A673 (cell line): ENCODE data around the gene CIB2. TPM values are rescaled to one million over a fixed set of nuclear protein-coding genes. Genes with fewer than 3 reads are reported as not detected.

Experiments used
- Bru-seq: library from RNA; stranded (reverse); fragments of 400-500 nt; gene quantifications from one replicate; lab custom pipeline; 2021; lab: Mats Ljungman, UMichigan
- BruChase-seq, 2 experiments: library from RNA; stranded (reverse); fragments of 400-500 nt; gene quantifications; one replicate each; lab custom pipeline; 2021; lab: Mats Ljungman, UMichigan
- BruUV-seq: library from RNA; stranded (reverse); fragments of 400-500 nt; replicated peaks from 2 replicates; lab custom pipeline; 2021; lab: Mats Ljungman, UMichigan
- CTCF ChIA-PET: fragments of 300-600 bp; sonication (Branson Sonifier 250); formaldehyde crosslinking; loops from one replicate; lab custom pipeline; 2022; ENCODE audit warnings: antibody characterized with exemption; lab: Charles Lee
- POLR2A ChIA-PET: fragments of 300-600 bp; sonication (Branson Sonifier 250); formaldehyde crosslinking; loops from one replicate; lab custom pipeline; 2022; ENCODE audit warnings: antibody characterized with exemption; ENCODE audit not compliant: low non-redundant PET; lab: Charles Lee
- DNase-seq: peaks from one replicate; pipeline ENCODE4 v3.0.0-alpha.2; 2015; ENCODE audit warnings: low spot score
- H3K27ac ChIP-seq: fragments of 200-600 bp; sonication (generic); 2 replicates; pipeline ENCODE4 v1.5.1; 2016; ENCODE audit warnings: mixed run types, low read depth, mild to moderate bottlenecking, mixed read lengths, antibody characterized with exemption, low read length; ENCODE audit not compliant: poor library complexity, severe bottlenecking
- H3K27me3 ChIP-seq: fragments of 200-600 bp; sonication (generic); replicated peaks from 2 replicates; pipeline ENCODE4 v1.6.1; 2017; ENCODE audit warnings: mixed run types, low read depth, mild to moderate bottlenecking, mixed read lengths, antibody characterized with exemption, low read length; ENCODE audit not compliant: insufficient read depth, poor library complexity
- H3K36me3 ChIP-seq: fragments of 200-600 bp; sonication (generic); 2 replicates; pipeline ENCODE4 v1.6.1; 2016; ENCODE audit warnings: mixed run types, mild to moderate bottlenecking, mixed read lengths, antibody characterized with exemption, low read length; ENCODE audit not compliant: insufficient read depth, poor library complexity, severe bottlenecking
- H3K4me1 ChIP-seq: fragments of 200-600 bp; sonication (generic); 2 replicates; pipeline ENCODE4 v1.6.1; 2017; ENCODE audit warnings: mixed run types, mild to moderate bottlenecking, mixed read lengths, antibody characterized with exemption, low read length; ENCODE audit not compliant: insufficient read depth, poor library complexity, severe bottlenecking
- H3K4me3 ChIP-seq: fragments of 200-600 bp; sonication (generic); 2 replicates; pipeline ENCODE4 v1.5.1; 2016; ENCODE audit warnings: low read depth, mixed run types, mild to moderate bottlenecking, mixed read lengths, low read length; ENCODE audit not compliant: poor library complexity, severe bottlenecking
- H3K9me3 ChIP-seq: fragments of 200-600 bp; sonication (generic); 2 replicates; pipeline ENCODE4 v1.6.1; 2016; ENCODE audit warnings: mixed run types, low read depth, mild to moderate bottlenecking, mixed read lengths, antibody characterized with exemption, low read length; ENCODE audit not compliant: poor library complexity, severe bottlenecking
- CTCF ChIP-seq: fragments of 300-800, 200-600 bp; sonication (generic); conservative IDR thresholded peaks from 2 replicates; pipeline ENCODE4 v1.5.1; 2017; ENCODE audit warnings: low read depth, mild to moderate bottlenecking, antibody characterized with exemption, low read length, moderate library complexity, mixed read lengths
- EZH2 ChIP-seq: fragments of 200-600 bp; sonication (generic); IDR thresholded peaks from 2 replicates; pipeline ENCODE4 v1.6.1; 2017; ENCODE audit warnings: borderline replicate concordance, low read depth, mild to moderate bottlenecking, mixed read lengths, antibody characterized with exemption, low read length; ENCODE audit not compliant: poor library complexity, severe bottlenecking
- intact Hi-C: fragments of 100-400 bp; cut with micrococcal nuclease; formaldehyde crosslinking; loops from one replicate; pipeline ENCODE4 v1.10.0; 2022; ENCODE audit not compliant: unreplicated experiment
- long read RNA-seq: library from polyadenylated mRNA; stranded (forward); transcript quantifications from one replicate; pipeline ENCODE4 v2.0.0, GENCODE V29; 2022
- total RNA-seq: library from RNA; stranded (reverse); gene quantifications from 2 replicates; pipeline ENCODE4 v1.2.3, GENCODE V29; 2021

Gene CIB2
- total RNA-seq (1.7 and 2.1 TPM in 2 replicates), Bru-seq, nascent RNA (percentile 22 among the genes with signal in this experiment), BruChase-seq, experiment 1, labeled RNA remaining after a 2-hour chase (percentile 22 among the genes with signal in this experiment), BruChase-seq, experiment 2, labeled RNA remaining after a 6-hour chase (percentile 17 among the genes with signal in this experiment)
- long read RNA-seq, partial matches to known transcripts: 0 of 3 reads
- long read RNA-seq, other reads (novel, unspliced or antisense): 1 of 3 reads

DNA sequence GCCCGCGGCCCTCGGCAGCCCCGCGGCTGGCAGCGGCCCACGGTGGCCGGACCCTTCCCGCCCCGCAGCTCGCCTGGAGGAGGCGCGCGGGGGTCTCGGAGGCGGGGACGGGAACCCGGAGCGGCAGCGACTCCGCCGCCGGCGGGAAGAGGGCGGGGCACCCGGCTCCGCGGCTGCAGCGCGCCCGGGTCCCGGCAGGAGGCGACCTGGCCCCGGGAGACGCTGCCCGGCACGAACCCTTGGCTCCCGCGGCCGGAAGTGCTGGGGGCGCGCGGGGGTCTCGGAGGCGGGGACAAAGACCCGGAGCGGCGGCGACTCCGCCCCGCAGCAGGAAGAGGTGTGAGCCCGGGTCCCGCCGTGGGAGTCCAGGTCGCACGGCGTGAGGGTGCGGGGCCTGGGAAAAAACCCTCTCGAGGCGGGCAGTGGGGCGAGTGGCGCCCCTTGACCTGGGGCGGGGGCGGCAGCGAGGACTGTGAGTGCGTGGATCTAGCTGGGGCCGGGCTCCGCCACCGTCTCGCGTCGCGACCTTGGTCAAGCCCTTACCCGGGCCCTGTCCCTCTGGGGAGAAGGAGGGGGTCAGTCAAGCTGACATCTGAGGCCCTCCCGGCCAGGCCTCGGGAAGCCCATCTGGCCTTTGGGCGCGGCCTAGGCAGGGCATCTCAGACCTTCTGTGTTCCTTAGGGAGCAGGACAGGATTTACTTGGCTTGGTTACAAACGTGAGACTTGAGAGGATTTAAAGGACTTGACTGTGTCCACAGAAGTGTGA is at the start of gene CIB2:
Gene CIB2 (minus strand): TSS at position 151 of the 767 bp plus-strand sequence. CDS start 230 bp downstream, outside the sequence.
- Histone ChIP-seq H3K9me3 (no peaks in the 10 kb centered on the region), H3K36me3 (no peaks in the 10 kb centered on the region), H3K4me3 (peak within 1 kb of the TSS; percentile 65), H3K27ac (peak within 1 kb of the TSS; percentile 60), H3K27me3 (no peaks in the 10 kb centered on the region), H3K4me1 (peaks cover 8% of the 10 kb centered on the region)
- CTCF ChIA-PET: interaction anchor here (0.6 to 1.6 kb wide), 4 partner anchors 8 to 993 kb away, joined by 3 to 10 read pairs (median 4); no protein-coding TSS in a partner anchor
- no TSS peak for BruUV-seq
- intact Hi-C loops: no loop called here
- peak; percentile 47; the same call in 1 of the 2 replicates for TF ChIP-seq CTCF
- TF ChIP-seq EZH2: no peak
- DNase-seq: peak; percentile 76
- POLR2A ChIA-PET: no interaction called here

DNA sequence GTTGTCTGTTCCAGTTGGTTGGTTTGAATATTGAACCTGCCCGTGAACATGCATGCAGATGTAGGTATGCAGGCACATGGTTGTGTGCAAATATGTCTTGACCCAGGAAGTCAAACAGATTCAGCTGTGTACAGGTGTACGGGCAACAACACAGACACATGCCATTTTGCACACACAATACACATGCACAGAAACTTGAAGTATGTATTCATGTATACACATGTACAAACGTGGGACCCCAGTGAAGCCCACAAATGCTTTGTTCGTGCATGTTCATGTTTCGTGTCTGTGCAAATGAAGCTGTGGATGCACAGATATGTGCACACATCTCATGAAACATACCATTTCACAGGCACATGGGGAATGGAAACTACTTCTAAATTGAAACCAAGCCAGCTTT is 48.7 kb upstream of the CIB2 start:
- H3K36me3 ChIP-seq: no peaks in the 10 kb centered on the region
- POLR2A ChIA-PET: no interaction called here
- CTCF ChIA-PET: no interaction called here
- no peak overlapping the region for H3K27ac ChIP-seq
- no TSS peak for BruUV-seq
- DNase-seq: no peak
- H3K27me3 ChIP-seq: no peaks in the 10 kb centered on the region
- H3K4me1 ChIP-seq: no peaks in the 10 kb centered on the region
- no peaks in the 10 kb centered on the region for H3K9me3 ChIP-seq
- intact Hi-C loops: no loop called here
- TF ChIP-seq EZH2 (no peak), CTCF (no peak)
- no peak overlapping the region for H3K4me3 ChIP-seq

DNA sequence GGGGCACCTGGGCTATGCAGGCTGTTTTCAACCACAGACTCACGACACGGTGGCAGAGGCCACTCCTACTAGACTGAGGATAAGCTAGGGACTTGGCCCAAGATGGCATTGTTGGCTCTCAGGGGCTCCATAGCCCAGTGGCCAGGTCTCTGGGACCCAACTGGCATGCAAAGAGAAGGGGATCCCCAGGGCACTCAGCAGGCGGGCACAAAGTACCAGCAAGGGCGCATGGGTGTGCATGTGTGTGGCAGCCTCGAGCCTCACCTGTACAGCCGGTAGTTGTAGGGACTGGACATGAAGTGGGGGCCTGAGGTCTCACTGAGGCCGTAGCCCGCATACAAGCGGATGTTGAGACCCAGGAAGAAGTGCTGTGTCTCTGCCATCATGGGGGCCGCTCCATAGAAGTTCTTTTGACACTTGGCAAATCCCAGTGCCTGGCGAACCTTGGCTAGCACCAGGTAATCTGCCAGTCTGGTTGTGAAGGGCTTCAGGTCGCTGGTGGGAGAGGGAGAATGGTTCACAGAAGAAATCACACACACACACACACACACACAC is 48.1 kb upstream of the CIB2 start:
- TF ChIP-seq EZH2: no peak
- no peak for TF ChIP-seq CTCF
- CTCF ChIA-PET: no interaction called here
- BruUV-seq: no TSS peak

More for the DNA sequence above, 48.1 kb upstream of the CIB2 start:
- no peak for DNase-seq
- H3K27me3 ChIP-seq: no peaks in the 10 kb centered on the region
- H3K9me3 ChIP-seq: no peaks in the 10 kb centered on the region
- POLR2A ChIA-PET: no interaction called here
- H3K36me3 ChIP-seq: no peaks in the 10 kb centered on the region
- no peak overlapping the region for H3K27ac ChIP-seq
- H3K4me1 ChIP-seq: no peaks in the 10 kb centered on the region
- H3K4me3 ChIP-seq: no peak overlapping the region
- intact Hi-C loops: no loop called here
